Colon (tissue), 2 donors: ENCODE data around the gene CARD11.

ENCODE experiments used
- FAIRE-seq: peaks from 2 replicates; lab custom pipeline; 2012; peaks lifted over from hg19 to GRCh38; lab: Jason Lieb, UNC
- donor health status: control.
- donor health status: control.

The CARD11 gene

DNA sequence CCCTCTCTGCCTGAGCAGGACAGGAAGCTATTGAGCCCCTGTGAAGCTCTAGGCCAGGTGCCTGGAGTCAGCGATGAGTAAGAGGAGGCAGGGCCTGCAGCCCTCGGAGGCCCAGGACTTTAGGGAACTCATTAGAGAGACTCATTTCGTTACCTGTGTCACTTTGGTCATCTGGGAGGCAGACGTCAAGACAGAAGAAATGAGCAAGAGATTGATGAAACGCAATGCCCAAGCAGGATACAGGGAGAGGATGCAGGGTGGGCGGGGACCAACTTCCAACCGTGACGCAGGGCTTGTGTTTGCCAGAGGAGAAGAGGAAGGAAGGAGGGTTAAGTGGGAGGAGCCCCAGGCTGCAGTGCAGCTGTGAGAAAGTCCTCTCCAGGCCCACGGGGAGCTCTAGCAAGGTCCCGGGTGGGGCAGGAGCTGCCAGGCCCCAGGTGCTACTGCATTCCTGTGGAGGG is 173.2 kb downstream of the CARD11 start:
- FAIRE-seq, result no peak

DNA sequence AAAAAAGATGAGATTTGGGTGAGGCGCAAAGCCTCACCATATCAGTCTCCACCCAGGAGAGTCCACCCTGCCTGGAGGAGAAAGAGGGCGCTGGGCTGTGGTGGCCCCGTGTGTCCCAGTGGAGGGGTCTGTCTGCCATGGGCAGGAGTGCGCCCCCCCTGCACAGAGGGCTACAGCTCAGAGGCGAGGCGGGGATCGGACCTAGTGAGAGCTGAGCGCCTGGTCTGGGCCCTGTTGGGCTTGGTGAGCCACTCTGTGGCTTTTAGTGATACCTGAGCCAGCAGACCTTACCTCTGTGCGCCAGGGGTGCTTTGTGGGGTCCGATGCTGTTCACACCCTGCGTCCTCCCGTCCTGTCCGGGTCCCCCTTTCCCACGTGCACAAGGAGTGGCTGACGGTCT is 173.7 kb downstream of the CARD11 start:
- no peak for FAIRE-seq

- FAIRE-seq, result no peak
Observed at GRCh38 chr7:2866601-2867000, 177.1 kb downstream of the CARD11 start.

DNA sequence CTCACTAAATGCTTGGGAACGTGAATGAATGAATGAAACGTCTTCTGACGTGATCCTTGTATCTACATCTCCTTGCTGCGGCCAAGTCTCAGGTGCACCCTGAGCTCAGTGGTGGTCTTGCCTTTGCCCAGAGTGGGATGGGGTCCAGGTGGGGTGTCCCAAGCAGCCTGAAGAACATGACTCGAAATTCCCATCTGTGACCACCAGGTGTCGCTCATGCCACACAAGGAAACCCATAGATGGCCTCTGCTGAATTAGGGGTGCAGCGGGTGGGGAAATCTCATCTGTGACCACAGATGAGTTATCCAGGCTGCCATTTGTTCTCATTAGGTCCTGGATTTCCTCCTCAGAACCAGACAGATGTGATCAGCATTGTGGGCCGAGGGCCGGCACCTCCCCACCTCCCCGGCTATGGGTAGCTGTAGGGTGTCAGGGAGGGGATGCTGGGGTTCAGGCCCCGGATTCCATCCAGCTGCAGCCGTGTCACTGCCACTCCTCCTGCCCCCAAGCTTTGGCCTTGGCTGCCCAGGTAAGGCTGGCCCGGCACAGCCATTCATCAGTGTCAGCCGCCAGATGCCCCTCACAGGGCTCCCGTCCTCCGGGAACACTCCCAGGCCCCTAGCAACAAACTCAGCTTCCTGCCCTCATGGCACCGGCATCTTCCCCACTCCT is 178.5 kb downstream of the CARD11 start:
- no peak for FAIRE-seq

DNA sequence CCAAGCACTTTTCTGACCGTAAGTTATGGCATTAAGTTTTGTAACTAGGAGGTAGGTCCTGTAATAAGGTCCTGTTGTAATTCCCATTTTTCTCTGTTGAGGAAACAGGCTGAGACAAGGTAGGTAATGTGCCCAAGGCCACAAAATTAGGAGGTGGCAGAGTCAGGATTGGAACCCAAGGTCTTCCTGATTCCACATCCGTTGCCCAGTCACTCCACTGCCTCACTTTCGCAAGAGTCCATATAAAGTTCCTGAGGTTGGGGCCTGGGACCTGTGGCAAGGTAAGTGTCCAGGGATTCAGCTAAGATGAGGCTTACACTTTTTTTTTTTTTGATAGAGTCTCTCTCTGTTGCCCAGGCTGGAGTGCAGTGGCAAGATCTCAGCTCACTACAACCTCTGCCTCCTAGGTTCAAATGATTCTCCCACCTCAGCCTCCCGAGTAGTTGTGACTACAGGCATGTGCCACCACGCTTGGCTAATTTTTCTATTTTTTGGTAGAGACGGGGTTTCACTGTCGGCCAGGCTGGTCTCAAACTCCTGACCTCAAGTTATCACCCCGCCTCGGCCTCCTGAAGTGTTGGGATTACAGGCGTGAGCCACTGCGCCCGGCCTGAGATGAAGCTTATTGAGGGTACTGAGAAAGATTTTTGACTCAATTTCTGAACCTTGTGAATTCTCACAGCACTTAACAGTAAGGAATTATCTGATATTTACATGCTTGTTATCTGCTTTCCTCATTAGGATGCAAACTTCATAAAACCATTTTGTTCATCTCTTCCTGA is 179.3 kb downstream of the CARD11 start:
- no peak for FAIRE-seq

DNA sequence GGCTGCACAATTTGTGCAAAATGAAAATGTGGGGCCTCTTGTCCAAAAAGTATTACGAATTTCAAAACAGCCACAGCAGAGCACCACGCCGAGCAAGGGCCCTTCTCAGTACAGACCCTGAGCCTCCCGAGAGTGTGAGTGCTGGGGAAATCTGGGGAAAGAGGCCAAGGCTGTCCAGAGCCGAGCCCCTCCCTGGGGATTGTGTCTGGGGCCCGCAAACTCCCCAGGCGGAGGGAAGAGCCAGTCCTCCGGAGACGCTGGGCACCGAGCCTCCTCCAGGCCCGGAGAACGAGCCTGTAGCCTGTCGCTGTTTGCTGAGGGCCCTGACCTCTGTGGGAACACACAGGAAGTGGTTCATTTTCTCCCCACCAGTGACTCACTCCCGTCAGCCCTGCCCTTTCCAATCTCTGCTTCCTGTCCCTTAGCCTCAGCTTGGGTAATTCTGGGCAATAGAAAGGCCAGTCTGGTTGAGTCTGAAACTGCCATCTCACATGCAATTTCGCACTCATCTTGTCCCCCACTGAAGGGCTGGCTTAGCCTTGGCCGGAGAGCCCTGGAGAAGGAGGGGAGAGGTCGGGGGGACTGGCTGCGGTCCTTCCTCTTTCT is 180.1 kb downstream of the CARD11 start:
- no peak for FAIRE-seq

- FAIRE-seq, result no peak
Observed at GRCh38 chr7:2862831-2863361, 180.8 kb downstream of the CARD11 start.

DNA sequence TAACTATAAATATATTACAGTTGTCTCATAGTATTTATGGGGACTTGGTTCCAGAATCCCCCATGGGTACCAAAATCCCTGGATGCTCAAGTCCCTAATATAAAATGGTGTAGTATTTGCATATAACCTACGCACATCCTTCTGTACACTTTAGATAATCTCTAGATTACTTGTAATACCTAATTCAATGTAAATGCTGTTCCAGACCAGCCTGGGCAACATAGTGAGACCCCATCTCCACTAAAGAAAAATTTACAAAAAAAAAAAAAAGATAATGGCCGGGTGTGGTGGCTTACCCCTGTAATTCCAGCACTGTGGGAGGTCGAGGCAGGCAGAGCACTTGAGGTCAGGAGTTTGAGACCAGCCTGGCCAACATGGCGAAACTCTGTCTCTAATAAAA is 182.2 kb downstream of the CARD11 start:
- no peak for FAIRE-seq

- FAIRE-seq, result no peak
Observed at GRCh38 chr7:2860627-2861133, 183.0 kb downstream of the CARD11 start.

- FAIRE-seq, result no peak
Observed at GRCh38 chr7:2859952-2860351, 183.7 kb downstream of the CARD11 start.

DNA sequence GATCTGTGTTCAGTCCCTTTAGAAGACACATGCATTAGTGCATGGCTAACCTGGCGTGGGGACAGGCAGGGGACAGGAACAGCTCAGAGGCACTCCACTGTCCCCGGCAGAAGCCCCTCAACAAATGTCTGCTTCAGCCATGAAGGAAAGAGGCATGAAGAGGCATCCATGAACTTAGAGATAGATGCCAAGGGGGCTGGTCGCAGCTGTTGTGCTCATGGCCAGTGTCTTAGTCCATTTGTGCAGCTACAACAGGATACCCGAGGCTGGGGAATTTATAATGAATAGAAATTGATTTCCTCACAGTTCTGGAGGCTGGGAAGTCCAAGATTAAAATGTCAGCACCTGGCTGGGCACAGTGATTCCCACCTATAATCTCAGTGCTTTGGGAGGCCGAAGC is 185.0 kb downstream of the CARD11 start:
- FAIRE-seq, result no peak

DNA sequence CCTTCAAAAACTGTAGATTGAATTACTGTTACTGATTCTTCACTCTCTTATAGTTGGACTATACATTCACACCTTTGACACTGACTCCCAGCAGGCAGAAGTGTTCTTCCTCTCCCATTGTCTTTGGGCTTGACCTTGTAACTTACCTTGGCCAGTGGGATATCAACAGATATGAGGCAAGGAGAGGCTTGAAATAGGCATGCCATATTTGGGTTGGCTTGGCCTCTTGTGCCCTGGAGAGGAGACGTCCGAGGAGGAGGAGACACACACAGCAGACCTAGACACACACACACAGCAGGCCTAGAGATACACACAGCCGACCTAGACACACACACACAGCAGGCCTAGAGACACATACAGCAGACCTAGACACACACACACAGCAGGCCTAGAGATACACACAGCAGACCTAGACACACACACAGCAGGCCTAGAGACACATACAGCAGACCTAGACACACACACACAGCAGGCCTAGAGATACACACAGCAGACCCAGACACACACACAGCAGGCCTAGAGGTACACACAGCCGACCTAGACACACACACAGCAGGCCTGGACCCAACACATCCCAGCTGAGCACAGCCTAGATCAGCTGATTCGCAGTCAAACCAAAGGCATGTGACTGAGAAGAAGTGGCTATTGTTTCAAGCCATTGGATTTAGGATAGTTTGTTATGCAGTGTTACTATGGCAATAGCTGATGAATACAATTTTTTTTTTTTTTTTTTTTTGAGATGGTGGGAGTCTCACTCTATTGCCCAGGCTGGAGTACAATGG is 187.1 kb downstream of the CARD11 start:
- no peak for FAIRE-seq
